DMS153 treated with DMSO at 0.1 percent for 48 hours (cell line): ENCODE measurements around the gene ZBTB4.

Source experiments
- DNase-seq: peaks from one replicate; lab custom pipeline; 2025; ENCODE audit not compliant: unreplicated experiment; lab: John Stamatoyannopoulos, UW

Gene ZBTB4

GRCh38 chr17:7426203-7426863 lies 53.1 kb downstream of the ZBTB4 start:
- DNase-seq = no peak

GRCh38 chr17:7425756-7426155 lies 53.7 kb downstream of the ZBTB4 start:
- no peak for DNase-seq

GRCh38 chr17:7425316-7425715 lies 54.1 kb downstream of the ZBTB4 start, which contains the start of gene SPEM2:
TSS of gene SPEM2 (plus strand) at chr17:7425616. CDS start at chr17:7425689, 73 bp downstream.
- DNase-seq = no peak

- no peak for DNase-seq
Observed at GRCh38 chr17:7423679-7424078, 55.8 kb downstream of the ZBTB4 start.

GRCh38 chr17:7421186-7421585 lies 58.2 kb downstream of the ZBTB4 start:
- DNase-seq = no peak

GRCh38 chr17:7419819-7420610 lies 59.4 kb downstream of the ZBTB4 start, which contains the start of gene SPEM1:
TSS of gene SPEM1 (plus strand) at chr17:7420324. CDS start at chr17:7420385, 61 bp downstream.
- DNase-seq = no peak

GRCh38 chr17:7418472-7419152 lies 60.8 kb downstream of the ZBTB4 start:
- DNase-seq = no peak

GRCh38 chr17:7417056-7417655 lies 62.3 kb downstream of the ZBTB4 start:
- DNase-seq = no peak

- DNase-seq = no peak
Observed at GRCh38 chr17:7416323-7416722, 63.1 kb downstream of the ZBTB4 start.

GRCh38 chr17:7415784-7416183 lies 63.6 kb downstream of the ZBTB4 start:
- DNase-seq = no peak

- DNase-seq = no peak
Observed at GRCh38 chr17:7414837-7415236, 64.6 kb downstream of the ZBTB4 start.

GRCh38 chr17:7413346-7413985 lies 66.0 kb downstream of the ZBTB4 start:
- DNase-seq = no peak

GRCh38 chr17:7411427-7411750 lies 68.0 kb downstream of the ZBTB4 start:
- DNase-seq = no peak

GRCh38 chr17:7410634-7411426 lies 68.6 kb downstream of the ZBTB4 start:
- DNase-seq = no peak

GRCh38 chr17:7409716-7410115 lies 69.7 kb downstream of the ZBTB4 start:
- no peak for DNase-seq
